GM12892 (cell line): ENCODE data around the gene TRMT5.

Experiments used
- POLR2A ChIP-seq: IDR thresholded peaks from 2 replicates; pipeline ENCODE4 v1.6.1; 2011; ENCODE audit warnings: low read depth, low read length, control low read depth
- POLR2AphosphoS5 ChIP-seq: IDR thresholded peaks from 2 replicates; pipeline ENCODE4 v1.6.1; 2011; ENCODE audit warnings: low read depth, low read length, control low read depth

GRCh38 chr14:60958146-60958545, 22.7 kb downstream of the TRMT5 start:
- TF ChIP-seq POLR2A (no peak), POLR2AphosphoS5 (no peak)
